GM21360 (cell line): ENCODE data around the gene AATF.

Source experiments
- ATAC-seq: cut with Tn5 transposase; IDR thresholded peaks from one replicate; pipeline ENCODE4 v1.9.1; 2021; ENCODE audit warnings: mild to moderate bottlenecking, moderate library complexity; ENCODE audit not compliant: unreplicated experiment

The AATF gene

GRCh38 chr17:36948717-36949460 is at the start of gene AATF:
TSS of gene AATF (plus strand) at chr17:36948954. CDS start at chr17:36949126, 172 bp downstream.
- peak; percentile 92 for ATAC-seq

GRCh38 chr17:36899250-36900159 is 49.2 kb upstream of the AATF start:
- ATAC-seq: no peak

GRCh38 chr17:36900160-36900512 is 48.6 kb upstream of the AATF start:
- ATAC-seq: no peak

- ATAC-seq: no peak
These were observed 47.2 kb upstream of the AATF start for GRCh38 chr17:36901506-36901905.

GRCh38 chr17:36907407-36907806 is 41.3 kb upstream of the AATF start:
- no peak for ATAC-seq

- no peak for ATAC-seq
These were observed 38.2 kb upstream of the AATF start for GRCh38 chr17:36910513-36910912.

- no peak for ATAC-seq
These were observed 37.8 kb upstream of the AATF start for GRCh38 chr17:36911001-36911400.

GRCh38 chr17:36913132-36913531 is 35.6 kb upstream of the AATF start:
- no peak for ATAC-seq

GRCh38 chr17:36918211-36918691 is 30.5 kb upstream of the AATF start:
- no peak for ATAC-seq

- no peak for ATAC-seq
These were observed 29.3 kb upstream of the AATF start for GRCh38 chr17:36919407-36919968.

GRCh38 chr17:36920032-36921005 is 28.4 kb upstream of the AATF start:
- ATAC-seq: no peak

GRCh38 chr17:36921095-36921851 is 27.5 kb upstream of the AATF start:
- no peak for ATAC-seq

- no peak for ATAC-seq
These were observed 26.6 kb upstream of the AATF start for GRCh38 chr17:36922175-36922574.

- ATAC-seq: no peak
These were observed 24.9 kb upstream of the AATF start for GRCh38 chr17:36923814-36924221.

GRCh38 chr17:36926226-36926625 is 22.5 kb upstream of the AATF start:
- ATAC-seq: no peak

GRCh38 chr17:36926701-36927100 is 22.1 kb upstream of the AATF start:
- ATAC-seq: no peak

- ATAC-seq: no peak
These were observed 20.0 kb upstream of the AATF start for GRCh38 chr17:36928471-36929345.

GRCh38 chr17:36929851-36930582 is 18.7 kb upstream of the AATF start:
- ATAC-seq: no peak
